GM12872 (cell line): ENCODE measurements around the gene ANXA8L1.
"Not testable (repeated sequence)": the region's sequence is repeated elsewhere in the genome, so short reads cannot be mapped to it uniquely, and the experiment has no call there.

Experiments
- CTCF ChIP-seq: IDR thresholded peaks from 3 replicates; pipeline ENCODE4 v1.5.1; 2011; ENCODE audit warnings: low read depth, mild to moderate bottlenecking, low read length, moderate library complexity; ENCODE audit not compliant: insufficient read depth

Gene ANXA8L1

GRCh38 chr10:46375406-46375805 is at the start of gene ANXA8L1:
TSS of gene ANXA8L1 (plus strand) at chr10:46375776. CDS start at chr10:46375852, 76 bp downstream.
- TF ChIP-seq CTCF: not testable (repeated sequence)

GRCh38 chr10:46326066-46326465 is 49.5 kb upstream of the ANXA8L1 start:
- TF ChIP-seq CTCF: no peak

GRCh38 chr10:46326971-46327370 is 48.6 kb upstream of the ANXA8L1 start:
- no peak for TF ChIP-seq CTCF

GRCh38 chr10:46327685-46328084 is 47.9 kb upstream of the ANXA8L1 start:
- TF ChIP-seq CTCF: no peak

GRCh38 chr10:46328853-46329689 is 46.5 kb upstream of the ANXA8L1 start:
- no peak for TF ChIP-seq CTCF

- TF ChIP-seq CTCF: no peak
These were observed 45.9 kb upstream of the ANXA8L1 start for GRCh38 chr10:46329690-46330016.

GRCh38 chr10:46330894-46331293 is 44.7 kb upstream of the ANXA8L1 start:
- no peak for TF ChIP-seq CTCF
